Mesenchymal stem cell (in vitro differentiated cells and primary cell): ENCODE measurements around the gene NUDT3. TPM values are rescaled to one million over a fixed set of nuclear protein-coding genes. Genes with fewer than 3 reads are reported as not detected.

Experiments
- DNase-seq: peaks from one replicate; pipeline ENCODE4 v3.0.0-alpha.2; 2013
- H2AFZ ChIP-seq: one replicate; pipeline ENCODE4 v1.6.1; 2013; ENCODE audit warnings: low read depth, mild to moderate bottlenecking, control low read depth, inconsistent platforms, low read length, moderate library complexity
- H2AK5ac ChIP-seq: 2 replicates; pipeline ENCODE4 v1.6.1; 2013; ENCODE audit warnings: low read length, moderate library complexity, mild to moderate bottlenecking, inconsistent platforms; ENCODE audit not compliant: severe bottlenecking
- H2BK120ac ChIP-seq: one replicate; pipeline ENCODE4 v1.6.1; 2013; ENCODE audit warnings: low read depth, mild to moderate bottlenecking, inconsistent platforms, low read length, moderate library complexity
- H2BK12ac ChIP-seq, 2 experiments: one replicate each; pipeline ENCODE4 v1.6.1; 2013; ENCODE audit warnings: inconsistent platforms in 2 of 2, low read length in 2 of 2, mild to moderate bottlenecking in 2 of 2, moderate library complexity in 2 of 2, control low read depth in 1 of 2
- H2BK15ac ChIP-seq: one replicate; pipeline ENCODE4 v1.6.1; 2013; ENCODE audit warnings: mild to moderate bottlenecking, low read depth, inconsistent platforms; ENCODE audit not compliant: poor library complexity, severe bottlenecking
- H2BK5ac ChIP-seq: 2 replicates; pipeline ENCODE4 v1.6.1; 2013; ENCODE audit warnings: low read depth, mild to moderate bottlenecking, low read length, control low read depth, inconsistent platforms; ENCODE audit not compliant: poor library complexity, severe bottlenecking
- H3K14ac ChIP-seq, 2 experiments: one replicate each; pipeline ENCODE4 v1.6.1; 2013; ENCODE audit warnings: inconsistent platforms in 2 of 2, low read length in 2 of 2, control low read depth in 1 of 2, mild to moderate bottlenecking in 1 of 2, moderate library complexity in 1 of 2
- H3K18ac ChIP-seq, 2 experiments: one replicate each; pipeline ENCODE4 v1.6.1; 2013; ENCODE audit warnings: inconsistent platforms in 2 of 2, low read length in 2 of 2, control low read depth in 1 of 2, low read depth in 1 of 2, mild to moderate bottlenecking in 1 of 2
- H3K23ac ChIP-seq, 2 experiments: one replicate each; pipeline ENCODE4 v1.6.1; 2013; ENCODE audit warnings: inconsistent platforms in 2 of 2, low read length in 2 of 2, mild to moderate bottlenecking in 2 of 2, moderate library complexity in 2 of 2, control low read depth in 1 of 2
- H3K27ac ChIP-seq: 2 replicates; pipeline ENCODE4 v1.5.1; 2013; ENCODE audit warnings: mild to moderate bottlenecking, moderate library complexity, low read length, control low read depth, inconsistent platforms; ENCODE audit not compliant: poor library complexity, severe bottlenecking
- H3K27me3 ChIP-seq, 2 experiments: 2 replicates each; pipeline versions ENCODE4 v1.6.1 to v1.7.0; 2013; ENCODE audit warnings: low read length in 2 of 2, mild to moderate bottlenecking in 2 of 2, moderate library complexity in 2 of 2, control low read depth in 1 of 2, inconsistent platforms in 1 of 2; ENCODE audit not compliant: control insufficient read depth in 1 of 2, insufficient read depth in 1 of 2
- H3K36me3 ChIP-seq, 2 experiments: 2 replicates each; pipeline versions ENCODE4 v1.6.1 to v1.7.0; 2013; ENCODE audit warnings: low read length in 2 of 2, control low read depth in 1 of 2, inconsistent platforms in 1 of 2, low read depth in 1 of 2, mild to moderate bottlenecking in 1 of 2; ENCODE audit not compliant: insufficient read depth in 2 of 2, control insufficient read depth in 1 of 2
- H3K4ac ChIP-seq, 2 experiments: one replicate each; pipeline ENCODE4 v1.6.1; 2013; ENCODE audit warnings: inconsistent platforms in 2 of 2, low read length in 2 of 2, mild to moderate bottlenecking in 2 of 2, moderate library complexity in 2 of 2, control low read depth in 1 of 2, low read depth in 1 of 2
- H3K4me1 ChIP-seq: 2 replicates; pipeline ENCODE4 v1.6.1; 2013; ENCODE audit warnings: low read depth, low read length, control low read depth; ENCODE audit not compliant: control insufficient read depth, insufficient read depth
- H3K4me2 ChIP-seq: 2 replicates; pipeline ENCODE4 v1.6.1; 2013; ENCODE audit warnings: low read length, mild to moderate bottlenecking, inconsistent platforms; ENCODE audit not compliant: poor library complexity, severe bottlenecking
- H3K4me3 ChIP-seq, 2 experiments: 2 replicates each; pipeline versions ENCODE4 v1.5.1 to v1.7.0; 2013; ENCODE audit warnings: low read length in 2 of 2, mild to moderate bottlenecking in 2 of 2, control low read depth in 1 of 2, low read depth in 1 of 2; ENCODE audit not compliant: insufficient read depth in 1 of 2
- H3K79me1 ChIP-seq: replicated peaks from 2 replicates; pipeline ENCODE4 v1.6.1; 2013; ENCODE audit warnings: mild to moderate bottlenecking, control low read depth, low read length, inconsistent platforms; ENCODE audit not compliant: poor library complexity, severe bottlenecking
- H3K9ac ChIP-seq: 2 replicates; pipeline ENCODE4 v1.7.0; 2013; ENCODE audit warnings: mild to moderate bottlenecking, low read length, moderate library complexity
- H3K9me3 ChIP-seq: 2 replicates; pipeline ENCODE4 v1.7.0; 2013; ENCODE audit warnings: mild to moderate bottlenecking, low read length; ENCODE audit not compliant: control insufficient read depth
- H4K8ac ChIP-seq: one replicate; pipeline ENCODE4 v1.6.1; 2013; ENCODE audit warnings: inconsistent platforms, mild to moderate bottlenecking, low read length, moderate library complexity
- H4K91ac ChIP-seq: one replicate; pipeline ENCODE4 v1.6.1; 2013; ENCODE audit warnings: mild to moderate bottlenecking, low read length, inconsistent platforms
- WGBS: methylation state at CpG from one replicate; pipeline ENCODE4 v1.1.7; 2013; ENCODE audit warnings: mixed read lengths; 5-methylcytosine and 5-hydroxymethylcytosine counted together
- small RNA-seq: library from polyadenylated mRNA; stranded (forward); fragments of <200 nt; extraction: miRNeasy Mini kit (QIAGEN cat#:217004); gene quantifications from one replicate; pipeline ENCODE3, GENCODE V24; 2013; ENCODE audit warnings: low read depth

The NUDT3 gene

GRCh38 chr6:34230653-34231371 is 161.7 kb downstream of the NUDT3 start:
- Histone ChIP-seq H3K9ac (no peak overlapping the region), H3K4me1 (peaks cover 28% of the 10 kb centered on the region), H3K79me1 (no peaks in the 10 kb centered on the region), H3K4me2 (no peak overlapping the region), H3K14ac (peak overlapping the region in 1 of 2 experiments; percentile 28), H2BK120ac (no peak overlapping the region), H3K23ac (no peak overlapping the region), H3K9me3 (no peaks in the 10 kb centered on the region), H4K8ac (no peak overlapping the region), H2BK12ac (no peak overlapping the region), H3K36me3 (no peaks in the 10 kb centered on the region), H2AK5ac (no peak overlapping the region), H4K91ac (no peak overlapping the region), H2AFZ (no peak overlapping the region), H3K27me3 (no peaks in the 10 kb centered on the region), H3K18ac (no peak overlapping the region), H3K4me3 (no peak overlapping the region), H3K27ac (no peak overlapping the region), H2BK15ac (no peak overlapping the region), H3K4ac (no peak overlapping the region), H2BK5ac (no peak overlapping the region)
- WGBS, result 98% methylated on average over 5 of the region's 5 CpGs
- DNase-seq, result no peak

- Histone ChIP-seq H2AFZ (no peak overlapping the region), H3K4ac (no peak overlapping the region), H4K8ac (no peak overlapping the region), H2BK5ac (no peak overlapping the region), H3K14ac (no peak overlapping the region), H3K79me1 (no peaks in the 10 kb centered on the region), H3K4me3 (no peak overlapping the region), H3K4me1 (peaks cover 20% of the 10 kb centered on the region), H2AK5ac (no peak overlapping the region), H3K27ac (no peak overlapping the region), H3K9me3 (no peaks in the 10 kb centered on the region), H3K36me3 (no peaks in the 10 kb centered on the region), H2BK15ac (no peak overlapping the region), H4K91ac (no peak overlapping the region), H3K4me2 (no peak overlapping the region), H3K27me3 (no peaks in the 10 kb centered on the region), H3K18ac (no peak overlapping the region), H2BK120ac (no peak overlapping the region), H2BK12ac (no peak overlapping the region), H3K9ac (no peak overlapping the region), H3K23ac (no peak overlapping the region)
- over 99% methylated on average over 7 of the region's 8 CpGs for WGBS
- no peak for DNase-seq
Measured at GRCh38 chr6:34229877-34230276, 162.6 kb downstream of the NUDT3 start.

Small RNA genes within 50 kb of the gene (small RNA-seq; reads per million reads assigned to genes)
- not detected for gene MIR6835
